ENCODE measurements around the gene C11orf68. TPM values are rescaled to one million over a fixed set of nuclear protein-coding genes. Genes with fewer than 3 reads are reported as not detected.

C11orf68 gene
- total and polyA plus RNA-seq, 2 of the 8 experiments (the other 6 are each of a cell fraction or from before 2014, with no cell fraction given) = 24.0 to 51.2 TPM

DNA sequence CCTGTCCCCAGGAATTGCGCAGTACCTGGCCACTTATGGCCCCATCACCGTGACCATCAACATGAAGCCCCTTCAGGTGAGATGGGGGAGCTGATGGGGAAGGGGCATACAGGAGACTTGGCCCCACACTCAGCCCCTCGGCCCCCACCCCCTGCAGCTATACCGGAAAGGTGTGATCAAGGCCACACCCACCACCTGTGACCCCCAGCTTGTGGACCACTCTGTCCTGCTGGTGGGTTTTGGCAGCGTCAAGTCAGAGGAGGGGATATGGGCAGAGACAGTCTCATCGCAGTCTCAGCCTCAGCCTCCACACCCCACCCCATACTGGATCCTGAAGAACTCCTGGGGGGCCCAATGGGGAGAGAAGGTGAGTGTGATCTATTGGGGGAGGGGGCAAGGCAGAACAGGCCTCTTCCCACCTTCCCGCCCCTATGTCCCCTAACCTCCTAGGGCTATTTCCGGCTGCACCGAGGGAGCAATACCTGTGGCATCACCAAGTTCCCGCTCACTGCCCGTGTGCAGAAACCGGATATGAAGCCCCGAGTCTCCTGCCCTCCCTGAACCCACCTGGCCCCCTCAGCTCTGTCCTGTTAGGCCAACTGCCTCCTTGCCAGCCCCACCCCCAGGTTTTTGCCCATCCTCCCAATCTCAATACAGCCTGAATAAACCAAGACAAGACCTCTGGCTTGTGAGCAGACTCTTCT lies 35.7 kb downstream of the C11orf68 start:
- Histone ChIP-seq H3K56ac (replicated peaks; ENCODE audit: insufficient read length, low read depth, low read length) (no peak overlapping the region), H2BK12ac (ENCODE audit: low read depth, low read length) (no peak overlapping the region), H3K36me3 (ENCODE audit: control insufficient read depth in 2 of 4, insufficient read depth in 4 of 4, low read length in 3 of 4) (peaks cover 8 to 22% (median 18%) of the 10 kb centered on the region in 4 experiments; a peak in 7 of 8 replicates), H3K23ac (ENCODE audit: insufficient read length) (no peak overlapping the region), H2BK20ac (ENCODE audit: low read length) (no peak overlapping the region), H3K4me3 (ENCODE audit: extremely low read depth in 1 of 4, insufficient read depth in 2 of 4, low read depth in 3 of 4, low read length in 4 of 4) (no peak overlapping the region), H2BK5ac (ENCODE audit: low read depth, low read length) (no peak overlapping the region), H3K9me3 (ENCODE audit: insufficient read depth in 2 of 2, low read depth in 1 of 2, low read length in 1 of 2) (no peaks in the 10 kb centered on the region), H3K4ac (replicated peaks; ENCODE audit: insufficient read length, low read depth, low read length) (no peak overlapping the region), H3K27me3 (replicated peaks in 1 of 4; ENCODE audit: control insufficient read depth in 3 of 4, extremely low read depth in 1 of 4, insufficient read depth in 3 of 4, low read length in 3 of 4) (no peaks in the 10 kb centered on the region), H3K4me2 (ENCODE audit: insufficient read depth in 1 of 2, low read depth in 2 of 2, low read length in 2 of 2) (no peak overlapping the region), H3K18ac (ENCODE audit: extremely low read depth, low read length) (no peak overlapping the region), H4K5ac (ENCODE audit: insufficient read length, low read depth, low read length) (no peak overlapping the region), H3K27ac (ENCODE audit: low read depth, low read length) (no peak overlapping the region), H2BK15ac (ENCODE audit: low read length) (no peak overlapping the region), H3K4me1 (replicated peaks in 1 of 4; ENCODE audit: control insufficient read depth in 3 of 4, insufficient read depth in 4 of 4, low read length in 3 of 4) (peaks cover 0 to 6% (median 3%) of the 10 kb centered on the region in 4 experiments; a peak in 4 of 7 replicates), H3K79me2 (ENCODE audit: control insufficient read depth in 1 of 2, insufficient read depth in 2 of 2, low read length in 2 of 2) (peaks cover 0 to 4% of the 10 kb centered on the region in 2 experiments; a peak in 1 of 4 replicates), H3K23me2 (ENCODE audit: low read depth, low read length) (peaks cover 5% of the 10 kb centered on the region), H3K14ac (ENCODE audit: insufficient read length) (no peak overlapping the region), H3K9ac (replicated peaks in 1 of 4; ENCODE audit: extremely low read depth in 1 of 4, low read depth in 3 of 4, low read length in 3 of 4) (no peak overlapping the region), H4K20me1 (replicated peaks in 1 of 2; ENCODE audit: control insufficient read depth in 1 of 2, insufficient read depth in 2 of 2, low read length in 2 of 2) (peaks cover 6 to 7% of the 10 kb centered on the region in 2 experiments), H2AK5ac (ENCODE audit: low read depth, low read length) (no peak overlapping the region), H2BK120ac (replicated peaks; ENCODE audit: low read depth, low read length) (no peak overlapping the region), H4K8ac (ENCODE audit: extremely low read depth, insufficient read depth, low read length) (no peak overlapping the region), H4K91ac (replicated peaks; ENCODE audit: insufficient read length, low read length) (no peak overlapping the region), H3K79me1 (ENCODE audit: low read depth, low read length) (no peaks in the 10 kb centered on the region), H2AFZ (ENCODE audit: low read length) (no peak overlapping the region)
- FAIRE-seq = no peak
- WGBS, 2 experiments (ENCODE audit: extremely low coverage in 1 of 2, insufficient coverage in 1 of 2, insufficient read length in 1 of 2, insufficient replicate concordance in 2 of 2, low coverage in 1 of 2, low lambda C conversion rate in 2 of 2, missing lambda C conversion rate in 1 of 2) = 90% methylated on average over 13 of the region's 13 CpGs; no CpG with 5 or more reads in 1 of the 2 experiments
- TF ChIP-seq TEAD4 (IDR thresholded peaks at IDR 0.05; ENCODE audit: low read depth, low read length) = no peak
- peak; percentile 5; the same call in 1 of the 2 replicates for TF ChIP-seq POLR2AphosphoS5 (IDR thresholded peaks at IDR 0.05; ENCODE audit: low read depth, low read length)
- POLR2A ChIA-PET (ENCODE audit: partially characterized antibody) = interaction anchor here (1.3 to 39.7 kb wide), 5 partner anchors 27 to 166 kb away, joined by 3 to 1071 read pairs (median 4); partner anchors contain the start of genes BANF1, CFL1, EFEMP2 and MUS81
- DNase-seq (ENCODE audit: low read depth in 1 of 2, low spot score in 2 of 2) = no peak
- CTCF ChIA-PET (ENCODE audit: partially characterized antibody) = interaction anchor here (1.1 to 19.6 kb wide), 17 partner anchors 9 to 172 kb away, joined by 3 to 283 read pairs (median 16); partner anchors contain the start of genes CCDC85B, CFL1, EFEMP2 and FOSL1
